SK-N-SH (cell line): ENCODE measurements around the gene NUPR2. TPM values are rescaled to one million over a fixed set of nuclear protein-coding genes. Genes with fewer than 3 reads are reported as not detected.

Source experiments
- CTCF ChIA-PET: fragments of 300-600, 350-600 bp; formaldehyde crosslinking; extraction: SDS; loops from one replicate; lab custom pipeline; 2021; lab: Yijun Ruan, JAX
- POLR2A ChIA-PET: fragments of 350-600 bp; sonication (Branson Sonifier 250); formaldehyde crosslinking; extraction: SDS; loops from one replicate; lab custom pipeline; 2020; ENCODE audit warnings: antibody characterized with exemption, inconsistent platforms; lab: Yijun Ruan, JAX
- DNase-seq: peaks from one replicate; pipeline ENCODE4 v3.0.0; 2012
- H2AFZ ChIP-seq: fragments of 200-600 bp; sonication (generic); 2 replicates; pipeline ENCODE4 v1.8.1; 2016; ENCODE audit warnings: antibody characterized with exemption, mild to moderate bottlenecking, low read depth
- H3F3A ChIP-seq: fragments of 200-600 bp; sonication (generic); replicated peaks from 2 replicates; pipeline ENCODE3; 2016; ENCODE audit warnings: antibody characterized with exemption, mild to moderate bottlenecking; ENCODE audit not compliant: insufficient read depth
- H3K27ac ChIP-seq, 2 experiments: fragments of 200-500 bp in 1 of 2; fragments of 200-600 bp in 1 of 2; sonication (Bioruptor generic) in 1 of 2; sonication (generic), shearing (Covaris generic) in 1 of 2; 2 replicates each; pipeline versions ENCODE4 v1.5.1 to v1.6.1; 2014 to 2016; ENCODE audit warnings: low read depth in 2 of 2, inconsistent platforms in 1 of 2, low read length in 1 of 2, mild to moderate bottlenecking in 1 of 2, mixed read lengths in 1 of 2
- H3K27me3 ChIP-seq: fragments of 200-600 bp; sonication (generic), shearing (Covaris generic); 2 replicates; pipeline ENCODE4 v1.6.1; 2016; ENCODE audit warnings: mixed run types; ENCODE audit not compliant: insufficient read depth
- H3K36me3 ChIP-seq, 2 experiments: fragments of 200-500 bp in 1 of 2; fragments of 200-600 bp in 1 of 2; sonication (Bioruptor generic) in 1 of 2; sonication (generic) in 1 of 2; replicated peaks in 1 of 2; 2 replicates each; pipeline versions ENCODE3 to v1.5.1; 2014 to 2016; ENCODE audit warnings: low read length in 1 of 2, mild to moderate bottlenecking in 1 of 2; ENCODE audit not compliant: insufficient read depth in 2 of 2, control insufficient read depth in 1 of 2
- H3K4me1 ChIP-seq, 2 experiments: fragments of 200-500 bp in 1 of 2; fragments of 200-600 bp in 1 of 2; sonication (Bioruptor generic) in 1 of 2; sonication (generic), shearing (Covaris generic) in 1 of 2; 2 replicates each; pipeline versions ENCODE4 v1.5.1 to v1.6.1; 2014 to 2016; ENCODE audit warnings: low read depth in 1 of 2, low read length in 1 of 2, mixed run types in 1 of 2; ENCODE audit not compliant: insufficient read depth in 2 of 2, control insufficient read depth in 1 of 2
- H3K4me2 ChIP-seq: fragments of 200-600 bp; sonication (generic), shearing (Covaris generic); 2 replicates; pipeline ENCODE4 v1.6.1; 2017; ENCODE audit warnings: mixed run types
- H3K4me3 ChIP-seq, 2 experiments: fragments of 200-500 bp in 1 of 2; fragments of 200-600 bp in 1 of 2; sonication (Bioruptor generic) in 1 of 2; sonication (generic), shearing (Covaris generic) in 1 of 2; 2 replicates each; pipeline versions ENCODE4 v1.5.1 to v1.8.1; 2014 to 2016; ENCODE audit warnings: low read depth in 2 of 2, inconsistent platforms in 1 of 2, low read length in 1 of 2, mild to moderate bottlenecking in 1 of 2, mixed read lengths in 1 of 2, moderate library complexity in 1 of 2
- H3K79me2 ChIP-seq: fragments of 200-600 bp; sonication (generic); 2 replicates; pipeline ENCODE4 v1.8.1; 2017; ENCODE audit warnings: mild to moderate bottlenecking; ENCODE audit not compliant: insufficient read depth
- H3K9ac ChIP-seq: fragments of 200-600 bp; sonication (generic); 2 replicates; pipeline ENCODE4 v1.6.1; 2017; ENCODE audit warnings: mixed run types
- H3K9me2 ChIP-seq: fragments of 200-600 bp; sonication (generic); 2 replicates; pipeline ENCODE4 v1.6.1; 2017; ENCODE audit warnings: mixed run types
- H3K9me3 ChIP-seq: fragments of 200-600 bp; sonication (generic); 2 replicates; pipeline ENCODE4 v1.6.1; 2017; ENCODE audit warnings: mixed run types, mild to moderate bottlenecking, moderate library complexity
- H4K20me1 ChIP-seq: fragments of 200-600 bp; sonication (generic); 2 replicates; pipeline ENCODE4 v1.6.1; 2017; ENCODE audit warnings: mild to moderate bottlenecking, mixed run types; ENCODE audit not compliant: insufficient read depth
- CTCF ChIP-seq: fragments of 200-600 bp; sonication (generic); IDR thresholded peaks from 2 replicates; pipeline ENCODE4 v1.6.1; 2017; ENCODE audit warnings: antibody characterized with exemption, mild to moderate bottlenecking, moderate library complexity
- EZH2phosphoT487 ChIP-seq: fragments of 200-600 bp; sonication (generic); IDR thresholded peaks from 2 replicates; pipeline ENCODE4 v1.6.1; 2017; ENCODE audit warnings: low read depth, mixed run types, mild to moderate bottlenecking, antibody characterized with exemption, moderate library complexity, borderline replicate concordance
- FOSL2 ChIP-seq: IDR thresholded peaks from 2 replicates; pipeline ENCODE4 v1.4.0; 2012; ENCODE audit warnings: low read depth, mild to moderate bottlenecking, moderate library complexity, borderline replicate concordance
- FOXM1 ChIP-seq: IDR thresholded peaks from 2 replicates; pipeline ENCODE4 v1.4.0; 2012; ENCODE audit warnings: low read depth, mild to moderate bottlenecking
- GABPA ChIP-seq: IDR thresholded peaks from 2 replicates; pipeline ENCODE4 v1.4.0; 2012; ENCODE audit warnings: low read depth, mild to moderate bottlenecking
- GATA2 ChIP-seq: sonication (generic); formaldehyde crosslinking; IDR thresholded peaks from 2 replicates; pipeline ENCODE4 v1.5.0; 2020; ENCODE audit warnings: mild to moderate bottlenecking, missing genetic modification reagents
- MAX ChIP-seq: IDR thresholded peaks from 2 replicates; pipeline ENCODE4 v1.4.0; 2012; ENCODE audit warnings: low read depth
- MXI1 ChIP-seq: IDR thresholded peaks from 2 replicates; pipeline ENCODE4 v1.6.1; 2012; ENCODE audit warnings: mild to moderate bottlenecking, low read depth, low read length, improper control_type of control experiment
- POLR2AphosphoS5 ChIP-seq: IDR thresholded peaks from 2 replicates; pipeline ENCODE4 v1.6.1; 2012; ENCODE audit warnings: low read depth, low read length
- RCOR1 ChIP-seq: fragments of 150-350 bp; IDR thresholded peaks from 2 replicates; pipeline ENCODE4 v1.6.1; 2017; ENCODE audit warnings: antibody characterized with exemption, low read length
- REST ChIP-seq: IDR thresholded peaks from 2 replicates; pipeline ENCODE4 v1.6.1; 2012; ENCODE audit warnings: mild to moderate bottlenecking, low read depth, low read length, moderate library complexity
- SMC3 ChIP-seq: IDR thresholded peaks from 2 replicates; pipeline ENCODE4 v1.6.1; 2012; ENCODE audit warnings: low read depth, low read length, improper control_type of control experiment
- USF1 ChIP-seq: IDR thresholded peaks from 2 replicates; pipeline ENCODE4 v1.4.0; 2012; ENCODE audit warnings: low read depth, borderline replicate concordance
- USF2 ChIP-seq: fragments of 150-350 bp; IDR thresholded peaks from 2 replicates; pipeline ENCODE4 v1.6.1; 2017; ENCODE audit warnings: antibody characterized with exemption, low read length, low read depth, borderline replicate concordance
- YY1 ChIP-seq: IDR thresholded peaks from 2 replicates; pipeline ENCODE4 v1.4.0; 2012; ENCODE audit warnings: low read depth, mild to moderate bottlenecking
- ZBTB33 ChIP-seq: IDR thresholded peaks from 2 replicates; pipeline ENCODE4 v1.4.0; 2012; ENCODE audit warnings: low read depth, borderline replicate concordance
- WGBS: methylation state at CpG from one replicate; pipeline ENCODE4 v1.1.6; 2017; ENCODE audit warnings: low lambda C conversion rate; 5-methylcytosine and 5-hydroxymethylcytosine counted together
- polyA plus RNA-seq, 3 experiments: library from polyadenylated mRNA; depleted of rRNA; stranded (reverse); fragments of >200 nt; gene quantifications; 2 replicates each; pipeline ENCODE4 v1.2.3, GENCODE V29; 2012

Gene NUPR2
- polyA plus RNA-seq, 1 of the 3 experiments (the other 2 are of a cell fraction) = not detected

GRCh38 chr7:56086761-56087160, 29.5 kb downstream of the NUPR2 start:
- H4K20me1 ChIP-seq = no peaks in the 10 kb centered on the region
- H3K79me2 ChIP-seq = no peaks in the 10 kb centered on the region
- H3K9me3 ChIP-seq = no peaks in the 10 kb centered on the region
- H3K9ac ChIP-seq = no peak overlapping the region
- ChIA-PET CTCF (interaction anchor here (1.4 kb wide), 1 partner anchor 12 kb away, joined by 7 read pairs; no protein-coding TSS in a partner anchor), POLR2A (no interaction called here)
- DNase-seq = no peak
- no peaks in the 10 kb centered on the region for H3F3A ChIP-seq
- no peaks in the 10 kb centered on the region for H3K9me2 ChIP-seq
- H3K4me2 ChIP-seq = no peak overlapping the region
- TF ChIP-seq EZH2phosphoT487 = no peak
- TF ChIP-seq MXI1 = no peak
- TF ChIP-seq RCOR1 = no peak
- TF ChIP-seq CTCF = no peak
- TF ChIP-seq SMC3 = no peak
- no peak for TF ChIP-seq FOXM1
- no peak for TF ChIP-seq FOSL2
- TF ChIP-seq USF1 = no peak
- no peak for TF ChIP-seq USF2
- TF ChIP-seq YY1 = no peak
- no peak for TF ChIP-seq GATA2 (CRISPR knock-in tag)
- TF ChIP-seq POLR2AphosphoS5 = no peak
- H3K36me3 ChIP-seq = peaks cover 2 to 17% of the 10 kb centered on the region in 2 experiments
- no peak overlapping the region for H3K27ac ChIP-seq
- H2AFZ ChIP-seq = no peak overlapping the region
- 96% methylated on average over 7 of the region's 7 CpGs for WGBS
- peaks cover 0 to 17% of the 10 kb centered on the region in 2 experiments; a peak in 1 of 4 replicates for H3K4me1 ChIP-seq
- no peaks in the 10 kb centered on the region for H3K27me3 ChIP-seq
- no peak overlapping the region for H3K4me3 ChIP-seq

GRCh38 chr7:56083150-56083785, 32.9 kb downstream of the NUPR2 start:
- Histone ChIP-seq H3K36me3 (peaks cover 8 to 23% of the 10 kb centered on the region in 2 experiments), H3K4me2 (no peak overlapping the region), H3K4me1 (peaks cover 5 to 29% of the 10 kb centered on the region in 2 experiments; a peak in 3 of 4 replicates), H3F3A (peaks cover 8% of the 10 kb centered on the region), H3K9me2 (no peaks in the 10 kb centered on the region), H3K9ac (no peak overlapping the region), H4K20me1 (no peaks in the 10 kb centered on the region), H3K27ac (peak overlapping the region in 1 of 2 experiments; percentile 50; a peak in 2 of 4 replicates), H2AFZ (no peak overlapping the region), H3K9me3 (no peaks in the 10 kb centered on the region), H3K4me3 (no peak overlapping the region), H3K27me3 (no peaks in the 10 kb centered on the region), H3K79me2 (no peaks in the 10 kb centered on the region)
- ChIA-PET POLR2A (interaction anchor here (0.6 to 1.7 kb wide), 9 partner anchors 10 to 79 kb away, joined by 3 to 8 read pairs (median 3); partner anchors contain the start of genes CCT6A, PHKG1 and PSPH), CTCF (interaction anchor here (0.8 to 2.0 kb wide), 6 partner anchors 9 to 120 kb away, joined by 3 to 13 read pairs (median 4); partner anchors contain the start of gene PHKG1)
- DNase-seq = peak; percentile 92
- 61% methylated on average over 9 of the region's 13 CpGs for WGBS
- TF ChIP-seq GABPA (no peak), MAX (no peak), REST (no peak), ZBTB33 (no peak), MXI1 (peak; percentile 85)
